OCI-LY3 (cell line): ENCODE data around the gene TMPRSS3.

Source experiments
- H2AFZ ChIP-seq: fragments of 200-600, 300-600 bp; shearing (Covaris generic); 2 replicates; pipeline ENCODE4 v1.6.0; 2014; ENCODE audit warnings: antibody characterized with exemption, low read depth, low read length
- H3K27ac ChIP-seq: fragments of 200-600, 300-600 bp; sonication (generic); 2 replicates; pipeline ENCODE4 v1.5.1; 2014; ENCODE audit warnings: mild to moderate bottlenecking, low read length, moderate library complexity, mixed read lengths
- H3K27me3 ChIP-seq: fragments of 200-600, 300-600 bp; sonication (generic); 2 replicates; pipeline ENCODE4 v1.6.1; 2014; ENCODE audit warnings: low read depth, low read length, mixed read lengths
- H3K36me3 ChIP-seq: fragments of 200-600, 300-600 bp; sonication (generic); replicated peaks from 2 replicates; pipeline ENCODE3; 2014; ENCODE audit warnings: low read depth, low read length, mixed read lengths
- H3K4me1 ChIP-seq: fragments of 300-600, 200-600 bp; sonication (generic); 2 replicates; pipeline ENCODE4 v1.6.1; 2014; ENCODE audit warnings: low read length, mixed read lengths
- H3K4me2 ChIP-seq: fragments of 200-600, 300-600 bp; sonication (generic); 2 replicates; pipeline ENCODE4 v1.6.1; 2014; ENCODE audit warnings: low read length, mixed read lengths
- H3K4me3 ChIP-seq: fragments of 300-600, 200-600 bp; sonication (generic); 2 replicates; pipeline ENCODE4 v1.5.1; 2014; ENCODE audit warnings: antibody characterized with exemption, mild to moderate bottlenecking, low read length, moderate library complexity
- H3K79me2 ChIP-seq: fragments of 300-600, 200-600 bp; shearing (Covaris generic); 2 replicates; pipeline ENCODE4 v1.6.1; 2014; ENCODE audit warnings: mild to moderate bottlenecking, low read length, mixed read lengths
- H3K9ac ChIP-seq: fragments of 300-600, 200-600 bp; shearing (Covaris generic); 2 replicates; pipeline ENCODE4 v1.6.0; 2014; ENCODE audit warnings: mild to moderate bottlenecking, low read length, moderate library complexity
- H3K9me3 ChIP-seq: fragments of 200-600, 300-600 bp; shearing (Covaris generic); 2 replicates; pipeline ENCODE4 v1.6.1; 2014; ENCODE audit warnings: low read length, mixed read lengths; ENCODE audit not compliant: insufficient read depth
- H4K20me1 ChIP-seq: fragments of 200-600, 300-600 bp; sonication (generic); 2 replicates; pipeline ENCODE4 v1.6.1; 2016; ENCODE audit warnings: low read length, mixed read lengths; ENCODE audit not compliant: insufficient read depth
- CTCF ChIP-seq: fragments of 200-600, 300-600 bp; sonication (generic); IDR thresholded peaks from 2 replicates; pipeline ENCODE4 v1.5.1; 2014; ENCODE audit warnings: antibody characterized with exemption, low read length, low read depth
- EZH2phosphoT487 ChIP-seq: fragments of 200-600 bp; shearing (Covaris generic); IDR thresholded peaks from 2 replicates; pipeline ENCODE4 v1.6.1; 2018; ENCODE audit warnings: antibody characterized with exemption, mixed run types, low read depth

The TMPRSS3 gene

GRCh38 chr21:42387843-42388340 is 8.0 kb downstream of the TMPRSS3 start:
- H3K36me3 ChIP-seq = no peaks in the 10 kb centered on the region
- H4K20me1 ChIP-seq = no peaks in the 10 kb centered on the region
- no peak for TF ChIP-seq CTCF
- no peak for TF ChIP-seq EZH2phosphoT487
- 0 out of 2 replicates have a peak, but pooled peaks cover 8% of the 10 kb centered on the region for H3K27me3 ChIP-seq
- H3K9ac ChIP-seq = no peak overlapping the region
- no peaks in the 10 kb centered on the region for H3K9me3 ChIP-seq
- no peaks in the 10 kb centered on the region for H3K79me2 ChIP-seq
- no peak overlapping the region for H3K4me3 ChIP-seq
- H3K4me2 ChIP-seq = no peak overlapping the region
- H2AFZ ChIP-seq = no peak overlapping the region
- H3K4me1 ChIP-seq = peaks cover 6% of the 10 kb centered on the region
- H3K27ac ChIP-seq = no peak overlapping the region

- H3K9me3 ChIP-seq = no peaks in the 10 kb centered on the region
- peaks cover 6% of the 10 kb centered on the region for H3K4me1 ChIP-seq
- 0 out of 2 replicates have a peak, but pooled peaks cover 4% of the 10 kb centered on the region for H3K27me3 ChIP-seq
- no peak overlapping the region for H2AFZ ChIP-seq
- H3K27ac ChIP-seq = no peak overlapping the region
- H3K4me3 ChIP-seq = no peak overlapping the region
- no peak overlapping the region for H3K4me2 ChIP-seq
- no peaks in the 10 kb centered on the region for H3K36me3 ChIP-seq
- H3K9ac ChIP-seq = no peak overlapping the region
- TF ChIP-seq EZH2phosphoT487 (no peak), CTCF (no peak)
- H4K20me1 ChIP-seq = no peaks in the 10 kb centered on the region
- no peaks in the 10 kb centered on the region for H3K79me2 ChIP-seq
Observed at GRCh38 chr21:42387164-42387563, 8.7 kb downstream of the TMPRSS3 start.

GRCh38 chr21:42386034-42386591 is 9.7 kb downstream of the TMPRSS3 start:
- no peak overlapping the region for H3K4me3 ChIP-seq
- H3K4me2 ChIP-seq = no peak overlapping the region
- no peaks in the 10 kb centered on the region for H3K36me3 ChIP-seq
- 0 out of 2 replicates have a peak, but pooled peaks cover 4% of the 10 kb centered on the region for H3K27me3 ChIP-seq
- H3K4me1 ChIP-seq = peaks cover 6% of the 10 kb centered on the region
- TF ChIP-seq CTCF (no peak), EZH2phosphoT487 (no peak)
- peaks cover 6% of the 10 kb centered on the region; the same call in 1 of the 2 replicates for H3K9me3 ChIP-seq
- no peaks in the 10 kb centered on the region for H3K79me2 ChIP-seq
- H4K20me1 ChIP-seq = no peaks in the 10 kb centered on the region
- H2AFZ ChIP-seq = no peak overlapping the region
- no peak overlapping the region for H3K9ac ChIP-seq
- no peak overlapping the region for H3K27ac ChIP-seq

- TF ChIP-seq EZH2phosphoT487 (no peak), CTCF (no peak)
- H3K4me1 ChIP-seq = peaks cover 6% of the 10 kb centered on the region
- H3K27ac ChIP-seq = no peak overlapping the region
- no peak overlapping the region for H3K4me3 ChIP-seq
- H3K79me2 ChIP-seq = no peaks in the 10 kb centered on the region
- no peaks in the 10 kb centered on the region for H3K36me3 ChIP-seq
- H3K4me2 ChIP-seq = no peak overlapping the region
- H2AFZ ChIP-seq = no peak overlapping the region
- H4K20me1 ChIP-seq = no peaks in the 10 kb centered on the region
- H3K9ac ChIP-seq = no peak overlapping the region
- H3K27me3 ChIP-seq = 0 out of 2 replicates have a peak, but pooled peaks cover under 1% of the 10 kb centered on the region
- peaks cover 6% of the 10 kb centered on the region; the same call in 1 of the 2 replicates for H3K9me3 ChIP-seq
Observed at GRCh38 chr21:42385619-42386018, 10.2 kb downstream of the TMPRSS3 start.
